WTC11 (cell line): ENCODE measurements around the gene TSEN54. TPM values are rescaled to one million over a fixed set of nuclear protein-coding genes. Genes with fewer than 3 reads are reported as not detected.

ENCODE experiments used
- ATAC-seq: fragments of 200-7000 bp; cut with Tn5 transposase; 2 replicates; pipeline ENCODE4 v1.10.0; 2021; ENCODE audit warnings: mild to moderate bottlenecking, moderate library complexity
- CTCF ChIA-PET: fragments of 300-600 bp; sonication (Branson Sonifier 250); formaldehyde crosslinking; loops from one replicate; lab custom pipeline; 2021; ENCODE audit warnings: antibody characterized with exemption; lab: Charles Lee
- POLR2A ChIA-PET: fragments of 350-600 bp; sonication (Branson Sonifier 250); formaldehyde crosslinking; loops from one replicate; lab custom pipeline; 2021; ENCODE audit warnings: antibody characterized with exemption; lab: Charles Lee
- DNase-seq: peaks from one replicate; pipeline ENCODE4 v3.0.0; 2021; ENCODE audit warnings: low spot score
- H3K27ac Mint-ChIP-seq: 2 replicates; pipeline ENCODE4 v1.8.0; 2021; ENCODE audit warnings: mixed read lengths
- H3K27me3 Mint-ChIP-seq: 2 replicates; pipeline ENCODE4 v1.8.0; 2021; ENCODE audit warnings: low read depth, mild to moderate bottlenecking, moderate library complexity, mixed read lengths
- H3K36me3 Mint-ChIP-seq: 2 replicates; pipeline ENCODE4 v1.8.0; 2021; ENCODE audit warnings: mixed read lengths
- H3K4me1 Mint-ChIP-seq: 2 replicates; pipeline ENCODE4 v1.8.0; 2022; ENCODE audit warnings: mixed read lengths
- H3K4me3 Mint-ChIP-seq: 2 replicates; pipeline ENCODE4 v1.8.0; 2021; ENCODE audit warnings: mild to moderate bottlenecking, moderate library complexity, mixed read lengths
- H3K9me3 Mint-ChIP-seq: 2 replicates; pipeline ENCODE4 v1.8.0; 2021; ENCODE audit warnings: mixed read lengths
- AFF4 ChIP-seq: sonication (generic); formaldehyde crosslinking; IDR thresholded peaks from 2 replicates; pipeline ENCODE4 v1.8.1; 2023; ENCODE audit warnings: mild to moderate bottlenecking, missing genetic modification reagents, borderline replicate concordance
- CBFB ChIP-seq: sonication (generic); formaldehyde crosslinking; IDR thresholded peaks from 2 replicates; pipeline ENCODE4 v1.8.1; 2022; ENCODE audit warnings: mild to moderate bottlenecking, low read depth, missing genetic modification reagents
- CDX4 ChIP-seq: fragments of 250-450 bp; sonication (Bioruptor Pico); IDR thresholded peaks from 2 replicates; pipeline ENCODE4 v1.9.0; 2021; ENCODE audit warnings: moderate library complexity, mild to moderate bottlenecking, inconsistent platforms, borderline replicate concordance
- CREM ChIP-seq: sonication (generic); formaldehyde crosslinking; IDR thresholded peaks from 2 replicates; pipeline ENCODE4 v1.8.1; 2022; ENCODE audit warnings: mild to moderate bottlenecking, missing genetic modification reagents, moderate library complexity
- CTCF ChIP-seq: fragments of 200-600 bp; IDR thresholded peaks from 2 replicates; pipeline ENCODE4 v1.8.0; 2022; ENCODE audit warnings: antibody characterized with exemption
- ELF4 ChIP-seq: sonication (generic); formaldehyde crosslinking; IDR thresholded peaks from 2 replicates; pipeline ENCODE4 v1.8.1; 2022; ENCODE audit warnings: low read depth, mild to moderate bottlenecking, moderate library complexity, missing genetic modification reagents
- EMX1 ChIP-seq: fragments of 250-450 bp; sonication (Bioruptor Pico); IDR thresholded peaks from 2 replicates; pipeline ENCODE4 v1.8.0; 2021; ENCODE audit warnings: mild to moderate bottlenecking
- ESRRA ChIP-seq: sonication (generic); formaldehyde crosslinking; IDR thresholded peaks from 2 replicates; pipeline ENCODE4 v1.8.1; 2022; ENCODE audit warnings: mild to moderate bottlenecking, missing genetic modification reagents, borderline replicate concordance
- ETV6 ChIP-seq: sonication (generic); formaldehyde crosslinking; IDR thresholded peaks from 2 replicates; pipeline ENCODE4 v1.8.1; 2022; ENCODE audit warnings: mild to moderate bottlenecking, missing genetic modification reagents
- FOXK1 ChIP-seq: sonication (generic); formaldehyde crosslinking; IDR thresholded peaks from 2 replicates; pipeline ENCODE4 v1.8.0; 2022; ENCODE audit warnings: mild to moderate bottlenecking, moderate library complexity, missing genetic modification reagents
- JAZF1 ChIP-seq: fragments of 250-450 bp; sonication (Bioruptor Pico); IDR thresholded peaks from 2 replicates; pipeline ENCODE4 v1.9.0; 2021; ENCODE audit warnings: moderate library complexity, mild to moderate bottlenecking, inconsistent platforms
- MAX ChIP-seq: sonication (generic); formaldehyde crosslinking; IDR thresholded peaks from 2 replicates; pipeline ENCODE4 v1.8.0; 2022; ENCODE audit warnings: mild to moderate bottlenecking, missing genetic modification reagents
- MYBL2 ChIP-seq: sonication (generic); formaldehyde crosslinking; IDR thresholded peaks from 2 replicates; pipeline ENCODE4 v1.8.1; 2023; ENCODE audit warnings: mild to moderate bottlenecking, moderate library complexity, missing genetic modification reagents
- OVOL2 ChIP-seq: fragments of 250-450 bp; sonication (Bioruptor Pico); IDR thresholded peaks from 2 replicates; pipeline ENCODE4 v1.9.0; 2021; ENCODE audit warnings: mild to moderate bottlenecking, borderline replicate concordance
- PRRX2 ChIP-seq: fragments of 250-450 bp; sonication (Bioruptor Pico); IDR thresholded peaks from 2 replicates; pipeline ENCODE4 v1.8.0; 2021; ENCODE audit warnings: mild to moderate bottlenecking
- RORB ChIP-seq: fragments of 250-450 bp; sonication (Bioruptor Pico); IDR thresholded peaks from 2 replicates; pipeline ENCODE4 v1.9.0; 2021; ENCODE audit warnings: mild to moderate bottlenecking
- SMAD4 ChIP-seq: sonication (generic); formaldehyde crosslinking; IDR thresholded peaks from 2 replicates; pipeline ENCODE4 v1.8.0; 2022; ENCODE audit warnings: mild to moderate bottlenecking, missing genetic modification reagents
- ZNF219 ChIP-seq: sonication (generic); formaldehyde crosslinking; IDR thresholded peaks from 2 replicates; pipeline ENCODE4 v1.8.0; 2023; ENCODE audit warnings: missing genetic modification reagents, mild to moderate bottlenecking, borderline replicate concordance
- ZNF425 ChIP-seq: fragments of 250-450 bp; sonication (Bioruptor Pico); conservative IDR thresholded peaks from 2 replicates; pipeline ENCODE4 v1.9.0; 2021; ENCODE audit warnings: mild to moderate bottlenecking
- ZNF671 ChIP-seq: fragments of 250-450 bp; sonication (Bioruptor Pico); IDR thresholded peaks from 2 replicates; pipeline ENCODE4 v1.8.0; 2021; ENCODE audit warnings: mild to moderate bottlenecking
- total RNA-seq: library from RNA; stranded (reverse); gene quantifications from 3 replicates; pipeline ENCODE4 v1.2.3, GENCODE V29; 2021

TSEN54 gene
- total RNA-seq, 1 experiment from 2014 or later = 53.4 TPM

- peak; percentile 66 for TF ChIP-seq CREM
- TF ChIP-seq ESRRA (CRISPR knock-in tag) = no peak
- no peak for TF ChIP-seq RORB (CRISPR knock-in tag)
- no peak for TF ChIP-seq CTCF
- TF ChIP-seq, all 79 proteins: peak for 4
Observed at GRCh38 chr17:75516255-75516618, at the start of gene TSEN54 (continued).

GRCh38 chr17:75468291-75468754 lies 48.0 kb upstream of the TSEN54 start:
- POLR2A ChIA-PET = interaction anchor here (0.5 to 0.6 kb wide), 2 partner anchors 110 to 712 kb away, joined by 6 to 8 read pairs; no protein-coding TSS in a partner anchor
- H3K27me3 Mint-ChIP-seq = no peaks in the 10 kb centered on the region
- peak overlapping the region; percentile 42; the same call in 1 of the 2 replicates for H3K27ac Mint-ChIP-seq
- no peak overlapping the region for H3K4me3 Mint-ChIP-seq
- ATAC-seq = no peak
- CTCF ChIA-PET = interaction anchor here (0.5 to 1.1 kb wide), 4 partner anchors 180 to 205 kb away, joined by 3 to 4 read pairs (median 3); partner anchors contain the start of gene MIF4GD
- H3K4me1 Mint-ChIP-seq = no peaks in the 10 kb centered on the region
- H3K9me3 Mint-ChIP-seq = no peaks in the 10 kb centered on the region
- TF ChIP-seq ELF4 (CRISPR knock-in tag) (no peak), FOXK1 (CRISPR knock-in tag) (no peak), ZNF671 (CRISPR knock-in tag) (no peak), SMAD4 (CRISPR knock-in tag) (no peak)
- no peaks in the 10 kb centered on the region; the same call in 1 of the 2 replicates for H3K36me3 Mint-ChIP-seq
- DNase-seq = no peak

GRCh38 chr17:75468779-75469373 lies 47.5 kb upstream of the TSEN54 start:
- no peaks in the 10 kb centered on the region; the same call in 1 of the 2 replicates for H3K36me3 Mint-ChIP-seq
- H3K27ac Mint-ChIP-seq = no peak overlapping the region
- TF ChIP-seq MYBL2 (no peak), ZNF219 (CRISPR knock-in tag) (no peak), EMX1 (CRISPR knock-in tag) (no peak), CBFB (CRISPR knock-in tag) (no peak), PRRX2 (CRISPR knock-in tag) (no peak), ZNF425 (CRISPR knock-in tag) (no peak)
- POLR2A ChIA-PET = interaction anchor here (0.5 to 0.6 kb wide), 2 partner anchors 110 to 713 kb away, joined by 6 to 8 read pairs; no protein-coding TSS in a partner anchor
- ATAC-seq = no peak
- H3K27me3 Mint-ChIP-seq = no peaks in the 10 kb centered on the region
- no peak for DNase-seq
- CTCF ChIA-PET = interaction anchor here (0.5 to 1.1 kb wide), 5 partner anchors 17 to 206 kb away, joined by 3 to 4 read pairs (median 3); partner anchors contain the start of gene MIF4GD
- H3K4me3 Mint-ChIP-seq = no peak overlapping the region
- no peaks in the 10 kb centered on the region for H3K9me3 Mint-ChIP-seq
- no peaks in the 10 kb centered on the region for H3K4me1 Mint-ChIP-seq

GRCh38 chr17:75471207-75471606 lies 45.1 kb upstream of the TSEN54 start:
- ChIA-PET CTCF (interaction anchor here (0.6 to 1.6 kb wide), 2 partner anchors 182 to 206 kb away, joined by 3 to 6 read pairs; partner anchors contain the start of gene SLC25A19), POLR2A (interaction anchor here (0.6 kb wide), 1 partner anchor 468 kb away, joined by 3 read pairs; no protein-coding TSS in a partner anchor)
- Mint-ChIP-seq H3K4me3 (no peak overlapping the region), H3K27me3 (no peaks in the 10 kb centered on the region), H3K9me3 (no peaks in the 10 kb centered on the region), H3K27ac (no peak overlapping the region), H3K36me3 (no peaks in the 10 kb centered on the region; the same call in 1 of the 2 replicates), H3K4me1 (no peaks in the 10 kb centered on the region)
- DNase-seq (no peak), ATAC-seq (no peak)
- no peak for TF ChIP-seq CBFB (CRISPR knock-in tag)
- TF ChIP-seq AFF4 (CRISPR knock-in tag) = no peak
- TF ChIP-seq JAZF1 (CRISPR knock-in tag) = no peak
- TF ChIP-seq CDX4 = no peak
- no peak for TF ChIP-seq ZNF671 (CRISPR knock-in tag)
- TF ChIP-seq MAX (CRISPR knock-in tag) = no peak
- TF ChIP-seq ETV6 (CRISPR knock-in tag) = no peak
- TF ChIP-seq OVOL2 (CRISPR knock-in tag) = no peak
- TF ChIP-seq MYBL2 = no peak
